Pancreas (tissue), 10 donors: ENCODE data around the gene DNM2. TPM values are rescaled to one million over a fixed set of nuclear protein-coding genes. Genes with fewer than 3 reads are reported as not detected.

Experiments
- ATAC-seq, 4 donors: fragments of 200-7000 bp; cut with Tn5 transposase; one replicate each; pipeline versions ENCODE4 v1.8.0 to v1.9.1; 2020; ENCODE audit warnings: mild to moderate bottlenecking in 4 of 4, moderate library complexity in 4 of 4
- DNase-seq, 6 donors: peaks; one replicate each; pipeline ENCODE4 v3.0.0-alpha.2; 2020
- FAIRE-seq: peaks from 2 replicates; lab custom pipeline; 2012; peaks lifted over from hg19 to GRCh38; lab: Jason Lieb, UNC
- H3K27ac ChIP-seq, 4 donors: fragments of 200-600 bp; sonication (generic); 1 replicate in 3 of 4; 2 replicates in 1 of 4; pipeline versions ENCODE4 v1.5.0 to v1.8.0; 2020
- H3K27me3 ChIP-seq, 4 donors: fragments of 200-600 bp; one replicate each; pipeline ENCODE4 v1.8.0; 2021
- H3K36me3 ChIP-seq, 3 donors: fragments of 200-600 bp; sonication (generic) in 1 of 3; one replicate each; pipeline versions ENCODE4 v1.5.0 to v1.8.0; 2020 to 2021
- H3K4me1 ChIP-seq, 3 donors: fragments of 200-600 bp; one replicate each; pipeline ENCODE4 v1.8.0; 2021
- H3K4me3 ChIP-seq, 4 donors: fragments of 200-600 bp; sonication (generic) in 2 of 4; one replicate each; pipeline versions ENCODE4 v1.5.0 to v1.8.0; 2020 to 2021
- H3K9me3 ChIP-seq, 4 donors: fragments of 200-600 bp; one replicate each; pipeline ENCODE4 v1.8.0; 2021
- CTCF ChIP-seq, 4 donors: fragments of 200-600 bp; sonication (generic) in 3 of 4; IDR thresholded peaks; one replicate each; pipeline versions ENCODE4 v1.5.0 to v1.8.0; 2021; ENCODE audit warnings: antibody characterized with exemption in 4 of 4
- WGBS, 2 donors: extraction: QIAGEN DNeasy Blood & Tissue Kit; methylation state at CpG; one replicate each; pipeline ENCODE4 v1.1.7; 2013; 5-methylcytosine and 5-hydroxymethylcytosine counted together
- intact Hi-C, 3 donors: fragments of 100-400 bp; cut with DNase I; formaldehyde crosslinking; loops; one replicate each; pipeline versions ENCODE4 v1.11.1 to v1.14.2; 2022
- polyA plus RNA-seq, 2 donors: library from polyadenylated mRNA; stranded (reverse); fragments of 200-250 nt; gene quantifications; one replicate each; pipeline ENCODE4 v1.2.3, GENCODE V29; 2013
- total RNA-seq, 6 donors: library from RNA; stranded (reverse); fragmentation: NEBNext Ultra II Directional in 4 of 6; extraction: Animal tissue kit (Norgen Biotek cat#: 25700) in 4 of 6; gene quantifications; one replicate each; pipeline versions ENCODE4 v1.2.1 to v1.2.4, GENCODE V29; 2021 to 2023
- donor health status: healthy with polysubstance abuse.
- donor health status: DM: no; HTN: no; CAD: no; lungs with moderate emphysema.
- donor health status: DM: no; HTN: no; CAD: no.
- donor health status: control.
- donor health status: control.
- donor health status: Bipolar disorder and iron deficiency.
- donor health status: DM: yes; HTN: yes; CAD: no.
- donor health status: DM: no; HTN: no; CAD: no.
- donor health status: DM: no; HTN: no; CAD: no.
- donor health status: DM: yes; HTN: yes; CAD: no.

DNM2 gene
- total and polyA plus RNA-seq, 8 donors, result 52.5 to 115 (median 88.6) TPM

- ATAC-seq (peak in 1 of 4 donors; percentile 14), DNase-seq (peak in 1 of 6 donors; percentile 64), FAIRE-seq (no peak)
- Histone ChIP-seq H3K27ac (no peak overlapping the region), H3K4me1 (peaks cover 0 to 5% (median 0%) of the 10 kb centered on the region in 3 donors), H3K27me3 (no peaks in the 10 kb centered on the region), H3K9me3 (no peaks in the 10 kb centered on the region), H3K4me3 (no peak overlapping the region), H3K36me3 (peaks cover 8 to 90% (median 65%) of the 10 kb centered on the region in 3 donors)
- WGBS, 2 donors, result 89 to 90% methylated on average over 15 of the region's 15 CpGs
- intact Hi-C loops, result no loop called here
- no peak for TF ChIP-seq CTCF (IDR thresholded peaks at IDR 0.05)
These were observed 35.3 kb upstream of the DNM2 start for GRCh38 chr19:10682397-10683063.

- ATAC-seq (no peak), DNase-seq (no peak), FAIRE-seq (no peak)
- no peak for TF ChIP-seq CTCF (IDR thresholded peaks at IDR 0.05)
- Histone ChIP-seq H3K4me3 (no peak overlapping the region), H3K9me3 (no peaks in the 10 kb centered on the region), H3K27ac (no peak overlapping the region), H3K36me3 (peaks cover 8 to 90% (median 62%) of the 10 kb centered on the region in 3 donors), H3K4me1 (peaks cover 0 to 2% (median 0%) of the 10 kb centered on the region in 3 donors), H3K27me3 (no peaks in the 10 kb centered on the region)
- intact Hi-C loops, result no loop called here
- WGBS, 2 donors, result 94 to 96% methylated on average over 15 of the region's 15 CpGs
These were observed 34.8 kb upstream of the DNM2 start for GRCh38 chr19:10683064-10683426.

- no peaks in the 10 kb centered on the region for H3K9me3 ChIP-seq
- H3K36me3 ChIP-seq, result peaks cover 9 to 90% (median 62%) of the 10 kb centered on the region in 3 donors
- no peaks in the 10 kb centered on the region for H3K4me1 ChIP-seq
- no peaks in the 10 kb centered on the region for H3K27me3 ChIP-seq
- WGBS, 2 donors, result 91 to 92% methylated on average over 21 of the region's 21 CpGs
- no peak overlapping the region for H3K4me3 ChIP-seq
- FAIRE-seq, result no peak
- TF ChIP-seq CTCF (IDR thresholded peaks at IDR 0.05), result no peak
- no peak for DNase-seq
- H3K27ac ChIP-seq, result no peak overlapping the region
- ATAC-seq, result no peak
- intact Hi-C loops, result no loop called here
These were observed 34.3 kb upstream of the DNM2 start for GRCh38 chr19:10683582-10683981.

- Histone ChIP-seq H3K9me3 (no peaks in the 10 kb centered on the region), H3K4me1 (no peaks in the 10 kb centered on the region), H3K4me3 (no peak overlapping the region), H3K27ac (no peak overlapping the region), H3K36me3 (peaks cover 13 to 90% (median 54%) of the 10 kb centered on the region in 3 donors), H3K27me3 (no peaks in the 10 kb centered on the region)
- no peak for DNase-seq
- TF ChIP-seq CTCF (IDR thresholded peaks at IDR 0.05), result no peak
- FAIRE-seq, result no peak
- ATAC-seq, result no peak
- WGBS, 2 donors, result 71 to 73% methylated on average over 5 of the region's 5 CpGs
- intact Hi-C loops, result no loop called here
These were observed 32.7 kb upstream of the DNM2 start for GRCh38 chr19:10685210-10685609.

- H3K27me3 ChIP-seq, result no peaks in the 10 kb centered on the region
- DNase-seq, result no peak
- no peak overlapping the region for H3K27ac ChIP-seq
- intact Hi-C loops, result no loop called here
- no peak for TF ChIP-seq CTCF (IDR thresholded peaks at IDR 0.05)
- H3K4me3 ChIP-seq, result no peak overlapping the region
- 86 to 93% methylated on average over 9 to 10 of the region's 10 CpGs for WGBS, 2 donors
- no peak for FAIRE-seq
- no peaks in the 10 kb centered on the region for H3K4me1 ChIP-seq
- H3K36me3 ChIP-seq, result peaks cover 13 to 88% (median 45%) of the 10 kb centered on the region in 3 donors
- ATAC-seq, result no peak
- H3K9me3 ChIP-seq, result no peaks in the 10 kb centered on the region
These were observed 31.7 kb upstream of the DNM2 start for GRCh38 chr19:10686193-10686592.
